ENCODE results near the gene MAGED1. TPM values are rescaled to one million over a fixed set of nuclear protein-coding genes. Genes with fewer than 3 reads are reported as not detected.
A peak's percentile ranks its signal among the peaks of the same experiment; 100 is the strongest.

MAGED1 gene
- 81.3 TPM for polyA plus RNA-seq (2012; ENCODE audit: insufficient read length, low read depth)

- TF ChIP-seq POLR2AphosphoS5 (IDR thresholded peaks at IDR 0.05; ENCODE audit: low read depth, low read length) = peak; percentile 93
- TF ChIP-seq SIN3A (IDR thresholded peaks at IDR 0.05; ENCODE audit: borderline replicate concordance, insufficient read depth, low read length) = no peak
- peak; percentile 76 for TF ChIP-seq TAF1 (IDR thresholded peaks at IDR 0.05; ENCODE audit: borderline replicate concordance, insufficient read depth, low read length)
- peak; percentile 43 for TF ChIP-seq FOXP2 (optimal IDR thresholded peaks at IDR 0.05; ENCODE audit: borderline replicate concordance, extremely low read depth, extremely low read length, insufficient read depth)
- TF ChIP-seq, protein P1, sequence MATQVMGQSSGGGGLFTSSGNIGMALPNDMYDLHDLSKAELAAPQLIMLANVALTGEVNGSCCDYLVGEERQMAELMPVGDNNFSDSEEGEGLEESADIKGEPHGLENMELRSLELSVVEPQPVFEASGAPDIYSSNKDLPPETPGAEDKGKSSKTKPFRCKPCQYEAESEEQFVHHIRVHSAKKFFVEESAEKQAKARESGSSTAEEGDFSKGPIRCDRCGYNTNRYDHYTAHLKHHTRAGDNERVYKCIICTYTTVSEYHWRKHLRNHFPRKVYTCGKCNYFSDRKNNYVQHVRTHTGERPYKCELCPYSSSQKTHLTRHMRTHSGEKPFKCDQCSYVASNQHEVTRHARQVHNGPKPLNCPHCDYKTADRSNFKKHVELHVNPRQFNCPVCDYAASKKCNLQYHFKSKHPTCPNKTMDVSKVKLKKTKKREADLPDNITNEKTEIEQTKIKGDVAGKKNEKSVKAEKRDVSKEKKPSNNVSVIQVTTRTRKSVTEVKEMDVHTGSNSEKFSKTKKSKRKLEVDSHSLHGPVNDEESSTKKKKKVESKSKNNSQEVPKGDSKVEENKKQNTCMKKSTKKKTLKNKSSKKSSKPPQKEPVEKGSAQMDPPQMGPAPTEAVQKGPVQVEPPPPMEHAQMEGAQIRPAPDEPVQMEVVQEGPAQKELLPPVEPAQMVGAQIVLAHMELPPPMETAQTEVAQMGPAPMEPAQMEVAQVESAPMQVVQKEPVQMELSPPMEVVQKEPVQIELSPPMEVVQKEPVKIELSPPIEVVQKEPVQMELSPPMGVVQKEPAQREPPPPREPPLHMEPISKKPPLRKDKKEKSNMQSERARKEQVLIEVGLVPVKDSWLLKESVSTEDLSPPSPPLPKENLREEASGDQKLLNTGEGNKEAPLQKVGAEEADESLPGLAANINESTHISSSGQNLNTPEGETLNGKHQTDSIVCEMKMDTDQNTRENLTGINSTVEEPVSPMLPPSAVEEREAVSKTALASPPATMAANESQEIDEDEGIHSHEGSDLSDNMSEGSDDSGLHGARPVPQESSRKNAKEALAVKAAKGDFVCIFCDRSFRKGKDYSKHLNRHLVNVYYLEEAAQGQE (IDR thresholded peaks at IDR 0.05; ENCODE audit: insufficient read depth in 1 of 2, low read depth in 2 of 2, low read length in 2 of 2) = no peak
Observed at GRCh38 chrX:51892921-51893745, at the start of gene MAGED1. Gene MAGED1, plus strand, starts transcription at chrX:51893623. Its CDS starts 682 bp downstream, at chrX:51894305.

DNA sequence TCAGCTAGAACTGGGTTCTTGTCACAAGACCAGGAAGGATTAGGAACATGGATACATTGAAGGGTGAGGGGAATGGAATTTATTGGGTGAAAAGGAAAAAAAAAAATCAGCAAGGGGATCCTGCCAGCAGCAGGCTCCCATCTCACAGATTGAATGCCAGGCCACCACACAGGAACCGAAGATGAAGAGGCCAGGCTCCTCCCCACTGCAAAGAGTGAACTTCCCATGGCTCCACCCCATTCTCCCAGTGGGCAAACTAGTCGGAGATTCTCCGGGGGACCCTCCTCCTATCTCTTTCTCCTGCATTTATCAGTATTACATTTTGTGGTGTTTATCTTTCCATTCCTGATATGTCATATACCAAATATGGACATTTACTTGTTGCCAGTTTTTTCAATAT lies 46.0 kb upstream of the MAGED1 start:
- TF ChIP-seq SIN3A (IDR thresholded peaks at IDR 0.05; ENCODE audit: borderline replicate concordance, insufficient read depth, low read length) (no peak), TAF1 (IDR thresholded peaks at IDR 0.05; ENCODE audit: borderline replicate concordance, insufficient read depth, low read length) (no peak), POLR2AphosphoS5 (IDR thresholded peaks at IDR 0.05; ENCODE audit: low read depth, low read length) (no peak), FOXP2 (optimal IDR thresholded peaks at IDR 0.05; ENCODE audit: borderline replicate concordance, extremely low read depth, extremely low read length, insufficient read depth) (no peak)
- TF ChIP-seq, protein P1 (IDR thresholded peaks at IDR 0.05; ENCODE audit: insufficient read depth in 1 of 2, low read depth in 2 of 2, low read length in 2 of 2) = no peak

DNA sequence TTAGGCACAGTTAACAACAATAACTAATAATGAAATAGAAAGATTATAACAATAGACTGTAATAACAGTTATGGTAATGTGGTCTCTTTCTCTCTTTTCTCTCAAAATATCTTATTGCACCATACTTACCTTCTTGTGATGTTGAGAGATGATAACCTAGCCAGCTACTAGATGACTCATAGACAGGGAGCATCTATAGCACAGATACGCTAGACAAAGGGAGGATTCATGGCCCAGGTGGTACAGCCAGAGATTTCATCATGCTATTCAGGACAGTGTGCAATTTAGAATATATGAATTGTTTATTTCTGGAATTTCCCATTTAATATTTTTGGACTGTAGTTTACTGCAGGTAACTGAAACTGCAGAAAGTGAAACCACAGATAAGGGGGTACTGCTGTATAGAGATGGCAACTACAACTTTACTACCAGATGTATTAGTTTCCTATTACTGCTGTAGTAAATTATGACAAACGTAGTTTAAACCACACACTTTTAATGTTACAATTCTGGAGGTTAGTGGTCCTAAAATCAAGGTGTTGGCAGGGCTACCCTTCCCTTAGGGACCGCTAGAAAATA lies 41.8 kb upstream of the MAGED1 start:
- TF ChIP-seq TAF1 (IDR thresholded peaks at IDR 0.05; ENCODE audit: borderline replicate concordance, insufficient read depth, low read length) (no peak), FOXP2 (optimal IDR thresholded peaks at IDR 0.05; ENCODE audit: borderline replicate concordance, extremely low read depth, extremely low read length, insufficient read depth) (no peak), POLR2AphosphoS5 (IDR thresholded peaks at IDR 0.05; ENCODE audit: low read depth, low read length) (no peak), SIN3A (IDR thresholded peaks at IDR 0.05; ENCODE audit: borderline replicate concordance, insufficient read depth, low read length) (no peak)
- TF ChIP-seq, protein P1 (IDR thresholded peaks at IDR 0.05; ENCODE audit: insufficient read depth in 1 of 2, low read depth in 2 of 2, low read length in 2 of 2) = no peak

DNA sequence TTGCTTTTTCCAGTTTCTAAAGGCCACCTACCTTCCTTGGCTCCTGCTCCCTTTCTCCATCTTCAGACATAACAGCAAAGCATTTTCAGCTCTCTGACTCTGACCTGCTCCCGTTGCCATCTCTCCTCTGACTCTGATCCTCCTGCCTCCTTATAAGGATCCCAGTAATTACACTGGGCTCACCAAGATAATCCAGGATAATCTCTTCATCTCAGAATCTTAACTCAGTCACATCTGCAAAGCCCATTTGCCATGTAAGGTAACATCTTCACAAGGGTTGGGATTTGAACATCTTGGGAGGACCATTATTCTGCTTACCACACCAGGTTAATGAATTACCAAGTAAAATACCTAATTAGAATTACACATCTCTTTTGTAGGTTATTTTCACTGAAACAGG lies 41.3 kb upstream of the MAGED1 start:
- TF ChIP-seq, protein P1 (IDR thresholded peaks at IDR 0.05; ENCODE audit: insufficient read depth in 1 of 2, low read depth in 2 of 2, low read length in 2 of 2) = no peak
- TF ChIP-seq SIN3A (IDR thresholded peaks at IDR 0.05; ENCODE audit: borderline replicate concordance, insufficient read depth, low read length) = no peak
- no peak for TF ChIP-seq FOXP2 (optimal IDR thresholded peaks at IDR 0.05; ENCODE audit: borderline replicate concordance, extremely low read depth, extremely low read length, insufficient read depth)
- no peak for TF ChIP-seq POLR2AphosphoS5 (IDR thresholded peaks at IDR 0.05; ENCODE audit: low read depth, low read length)
- no peak for TF ChIP-seq TAF1 (IDR thresholded peaks at IDR 0.05; ENCODE audit: borderline replicate concordance, insufficient read depth, low read length)

Data from PFSK-1 (cell line).